Measurements from ENCODE around the gene TIMP1.
A peak's percentile ranks its signal among the peaks of the same experiment; 100 is the strongest.
"Not testable (repeated sequence)": the region's sequence is repeated elsewhere in the genome, so short reads cannot be mapped to it uniquely, and the experiment has no call there.

Gene TIMP1

DNA sequence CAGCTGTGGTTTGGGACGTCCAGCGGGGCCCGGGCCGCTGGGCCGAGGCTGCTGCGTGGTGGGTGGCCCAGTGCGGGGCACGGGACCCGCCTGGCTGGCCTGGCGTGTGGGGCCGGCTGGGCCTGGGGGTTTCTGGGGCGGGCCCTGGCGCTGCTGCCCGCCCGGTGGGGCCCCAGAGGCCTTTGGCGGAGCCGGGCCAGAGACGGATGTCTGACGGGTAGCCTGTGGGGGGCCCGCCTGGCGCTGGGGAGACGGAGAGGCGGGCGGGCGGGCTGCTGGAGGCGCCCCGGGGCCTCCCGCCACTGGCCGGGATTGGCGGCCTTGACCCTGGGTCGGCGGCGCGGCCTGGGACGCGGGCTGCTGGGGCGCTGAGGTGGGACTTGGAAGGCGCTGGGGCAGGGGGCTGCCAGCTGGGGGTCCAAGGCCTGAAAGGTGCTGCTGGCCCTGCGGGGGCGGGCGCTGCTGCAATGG is 8.1 kb upstream of the TIMP1 start:
- DNase-seq = no peak

- no peak for DNase-seq
Measured at GRCh38 chrX:47574547-47575301, 7.5 kb upstream of the TIMP1 start.

- no peak for DNase-seq
Measured at GRCh38 chrX:47576021-47576898, 6.0 kb upstream of the TIMP1 start.

- no peak for DNase-seq
Measured at GRCh38 chrX:47577424-47577823, 4.8 kb upstream of the TIMP1 start.

GRCh38 chrX:47577901-47578300 is 4.3 kb upstream of the TIMP1 start:
- no peak for DNase-seq

DNA sequence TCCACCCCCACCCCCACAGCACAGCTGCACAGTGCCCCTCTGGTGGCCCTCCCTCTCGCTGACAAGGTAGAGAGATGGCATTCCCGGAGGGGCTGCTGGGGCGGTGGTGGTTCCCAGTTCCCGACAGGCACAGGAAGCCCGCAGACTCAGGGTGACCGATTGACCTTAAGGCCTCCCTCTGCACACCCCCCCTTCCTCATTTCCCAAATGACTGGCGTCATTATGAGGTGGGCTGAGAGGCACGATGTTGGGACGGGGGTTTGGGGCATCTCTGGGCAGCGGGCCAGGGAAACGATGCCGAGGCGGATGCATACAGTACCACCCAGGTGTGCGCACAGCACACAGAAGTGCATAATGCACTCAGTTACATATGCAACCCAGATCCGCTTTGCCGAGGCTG is 3.5 kb upstream of the TIMP1 start:
- no peak for DNase-seq

GRCh38 chrX:47579537-47579936 is 2.7 kb upstream of the TIMP1 start:
- peak; percentile 23 for DNase-seq

DNA sequence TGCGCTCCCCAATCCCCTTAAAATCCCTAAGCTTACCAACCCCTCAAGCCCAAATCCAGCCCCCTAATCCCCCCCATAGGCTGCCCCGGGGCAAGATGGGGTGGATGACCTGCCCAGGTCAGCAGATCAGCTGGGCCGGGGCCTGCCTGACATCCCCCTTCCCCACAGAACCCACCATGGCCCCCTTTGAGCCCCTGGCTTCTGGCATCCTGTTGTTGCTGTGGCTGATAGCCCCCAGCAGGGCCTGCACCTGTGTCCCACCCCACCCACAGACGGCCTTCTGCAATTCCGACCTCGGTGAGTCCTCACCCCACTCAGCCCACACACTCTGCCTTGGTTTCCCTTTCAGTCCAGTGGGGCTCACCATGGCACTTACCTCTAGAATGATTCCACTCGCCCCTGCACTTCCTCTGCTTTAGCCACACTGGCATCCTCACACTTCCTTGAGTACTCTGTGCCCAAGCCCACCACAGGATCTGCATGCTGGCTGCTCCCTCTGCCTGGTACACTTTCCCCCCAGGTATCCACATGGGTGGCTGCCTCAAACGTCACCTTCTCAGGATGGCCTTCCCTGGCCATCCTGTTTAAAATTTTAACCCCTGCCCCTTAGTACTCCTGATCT is 1.1 kb downstream of the TIMP1 start:
- no peak for DNase-seq

- no peak for DNase-seq
Measured at GRCh38 chrX:47584714-47585113, 2.5 kb downstream of the TIMP1 start.

DNA sequence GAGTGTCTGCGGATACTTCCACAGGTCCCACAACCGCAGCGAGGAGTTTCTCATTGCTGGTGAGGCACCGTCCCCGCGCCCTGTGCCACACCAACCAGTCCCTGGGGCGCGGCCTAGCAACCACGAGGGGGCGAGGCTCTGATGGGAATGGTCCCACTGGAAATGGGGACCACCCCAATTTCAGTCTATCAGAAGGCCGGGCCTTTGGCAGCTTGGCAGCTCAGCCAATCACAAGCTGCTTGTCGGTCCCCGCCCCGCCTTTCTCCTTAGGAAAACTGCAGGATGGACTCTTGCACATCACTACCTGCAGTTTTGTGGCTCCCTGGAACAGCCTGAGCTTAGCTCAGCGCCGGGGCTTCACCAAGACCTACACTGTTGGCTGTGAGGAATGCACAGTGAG is 3.0 kb downstream of the TIMP1 start:
- DNase-seq = no peak

GRCh38 chrX:47586043-47586787 is 4.0 kb downstream of the TIMP1 start:
- DNase-seq = no peak

DNA sequence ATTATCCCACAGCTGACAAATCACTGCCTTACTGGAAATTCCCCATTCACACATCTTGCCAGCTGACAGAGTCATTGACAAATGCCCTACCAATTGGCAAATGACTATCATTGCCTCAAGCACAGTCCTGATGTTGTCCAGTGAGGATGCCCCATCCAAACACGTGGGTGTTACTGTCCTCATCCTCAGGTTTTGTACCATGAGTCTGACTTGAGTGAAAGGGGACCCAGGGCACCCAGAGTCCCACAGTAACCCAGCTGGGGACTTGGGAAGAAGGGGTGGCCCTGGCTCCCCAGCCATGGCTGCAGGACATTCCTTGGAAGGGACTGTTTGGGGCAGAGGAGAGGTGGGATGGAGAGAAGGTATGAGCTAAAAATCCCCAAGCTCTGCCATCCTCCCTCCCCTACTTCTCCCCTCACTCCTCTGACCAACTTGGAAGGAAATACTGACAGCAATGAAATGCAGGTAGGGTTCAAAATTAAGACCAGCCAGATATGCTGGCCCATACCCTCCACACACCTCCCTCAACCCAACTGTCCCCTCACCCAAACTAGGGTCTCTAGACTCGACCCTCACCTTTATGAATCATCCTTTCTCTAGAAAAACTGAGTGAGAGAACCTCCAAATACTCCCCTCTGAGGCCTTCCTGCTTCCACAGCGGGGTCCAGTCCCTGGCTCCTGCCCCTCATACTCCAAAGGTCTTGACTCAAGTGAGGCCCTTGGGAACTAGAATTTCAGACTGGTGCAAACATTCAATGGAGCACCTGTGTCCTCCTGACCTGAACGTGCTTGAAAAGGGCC is 5.1 kb downstream of the TIMP1 start:
- no peak for DNase-seq

DNA sequence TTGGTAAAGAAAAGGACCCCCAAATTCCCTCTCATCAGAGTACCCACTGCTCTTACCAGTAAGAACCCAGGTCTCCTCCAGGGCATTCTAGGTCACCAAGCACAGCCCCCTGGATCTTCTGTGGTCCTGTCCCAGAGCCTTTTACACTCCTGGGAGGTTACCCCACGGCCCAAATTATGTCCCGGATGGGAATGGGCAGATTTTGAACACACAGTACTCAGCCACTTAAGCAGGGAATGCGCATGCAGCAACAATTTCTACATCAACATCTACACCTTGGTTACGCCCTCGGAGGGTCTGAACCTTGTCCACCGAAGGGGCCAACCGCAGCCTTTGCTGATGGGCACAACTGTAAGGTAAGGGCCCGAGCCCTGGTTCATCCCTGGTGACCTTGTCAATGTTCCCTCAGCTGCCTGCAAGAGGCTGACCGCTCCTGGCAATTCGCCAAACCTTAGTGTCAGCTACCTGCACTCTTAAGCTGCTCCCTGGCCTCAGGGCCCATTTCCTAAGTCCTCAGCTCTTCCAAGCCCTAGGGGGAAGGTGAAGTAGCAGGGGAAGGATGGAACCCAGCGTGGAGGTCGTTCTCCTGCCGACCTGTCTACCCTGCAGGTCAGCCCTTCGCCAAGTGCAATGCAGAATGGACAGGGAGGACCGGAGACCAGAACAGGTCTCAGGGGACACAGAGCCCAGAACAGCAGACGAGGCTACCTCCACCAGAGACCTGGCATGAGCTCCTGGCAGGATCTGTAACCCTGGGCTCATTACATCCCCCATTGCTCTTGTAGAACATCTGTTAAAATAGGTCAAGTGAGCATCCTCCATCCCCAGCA is 5.9 kb downstream of the TIMP1 start:
- no peak for DNase-seq

DNA sequence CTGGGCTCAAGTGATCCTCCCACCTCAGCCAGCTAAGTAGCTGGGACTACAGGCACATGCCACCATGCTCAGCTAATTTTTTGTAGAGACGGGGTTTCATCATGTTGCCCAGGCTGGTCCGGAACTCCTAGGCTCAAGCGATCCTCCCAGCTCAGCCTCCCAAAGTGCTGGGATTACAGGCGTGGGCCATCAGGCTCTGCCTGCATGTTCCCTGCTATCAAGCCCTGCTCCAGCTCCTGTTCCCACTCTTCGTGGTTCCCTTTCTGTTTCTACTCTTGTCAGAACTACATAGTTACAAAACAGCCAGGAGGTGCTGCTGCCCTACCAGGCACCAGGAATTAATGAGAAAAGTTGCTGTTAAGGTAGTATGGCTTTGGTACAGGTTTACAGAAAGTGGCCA is 8.7 kb downstream of the TIMP1 start:
- no peak for DNase-seq

GRCh38 chrX:47593522-47593921 is 11.3 kb downstream of the TIMP1 start:
- no peak for DNase-seq

DNA sequence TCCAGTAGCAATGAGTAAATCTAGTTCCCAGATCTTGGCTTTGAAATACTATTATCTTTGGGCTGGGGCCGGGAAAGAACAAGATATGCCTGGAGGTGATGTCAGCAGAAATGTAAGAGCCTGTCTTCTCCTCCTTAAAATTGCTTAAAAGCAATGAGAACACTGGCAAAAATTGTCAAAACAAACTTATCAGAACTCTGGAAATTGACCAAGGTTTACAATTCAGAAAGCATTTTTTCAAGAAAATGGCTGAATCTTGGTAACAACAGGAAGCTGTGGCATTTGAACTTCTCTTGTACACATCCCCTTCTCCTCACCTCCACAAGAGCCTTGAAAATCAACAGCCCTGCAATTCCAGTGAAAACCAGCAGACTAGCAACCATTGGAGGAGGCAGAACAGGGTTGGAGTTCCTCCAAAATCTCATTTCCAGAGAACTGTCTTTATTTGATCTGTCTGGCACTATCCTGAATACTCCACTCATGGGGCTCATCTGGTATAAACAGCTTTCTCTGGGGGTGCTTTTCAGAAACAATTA is 13.5 kb downstream of the TIMP1 start:
- no peak for DNase-seq

DNA sequence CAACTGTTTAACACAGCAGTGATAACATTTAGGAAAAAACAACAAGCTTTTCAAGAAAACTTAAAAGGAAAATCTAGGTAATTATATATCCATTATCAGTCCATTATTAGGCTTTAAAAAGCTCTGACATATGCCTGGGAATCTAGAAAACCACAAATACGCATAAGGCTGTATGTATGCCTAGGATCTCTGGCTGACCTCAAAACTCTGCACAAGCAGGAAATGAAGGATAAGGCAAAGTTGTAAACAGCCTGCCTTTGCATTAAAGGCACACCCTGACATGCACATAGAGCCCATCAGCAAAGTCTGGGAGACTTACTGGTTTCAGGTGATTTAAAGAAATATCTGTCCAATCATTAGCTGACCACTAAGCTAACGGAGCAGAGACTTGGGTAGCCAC is 14.0 kb downstream of the TIMP1 start:
- no peak for DNase-seq

DNA sequence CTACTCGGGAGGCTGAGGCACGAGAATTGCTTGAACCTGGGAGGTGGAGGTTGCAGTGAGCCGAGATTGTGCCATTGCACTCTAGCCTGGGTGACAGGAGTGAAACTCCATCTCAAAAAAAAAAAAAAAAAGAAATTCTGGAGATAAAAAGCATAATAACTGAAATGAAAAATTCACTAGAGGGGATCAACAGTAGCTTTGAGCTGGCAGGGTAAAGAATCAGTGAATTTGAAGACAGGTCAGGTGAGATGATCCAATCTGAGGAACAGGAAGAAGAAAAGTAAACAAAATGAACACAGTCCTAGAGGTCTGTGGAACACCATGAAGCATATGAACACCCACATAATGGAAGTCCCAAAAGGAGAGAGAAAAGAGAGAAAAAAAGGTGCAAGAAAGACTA is 15.0 kb downstream of the TIMP1 start:
- DNase-seq = no peak

DNA sequence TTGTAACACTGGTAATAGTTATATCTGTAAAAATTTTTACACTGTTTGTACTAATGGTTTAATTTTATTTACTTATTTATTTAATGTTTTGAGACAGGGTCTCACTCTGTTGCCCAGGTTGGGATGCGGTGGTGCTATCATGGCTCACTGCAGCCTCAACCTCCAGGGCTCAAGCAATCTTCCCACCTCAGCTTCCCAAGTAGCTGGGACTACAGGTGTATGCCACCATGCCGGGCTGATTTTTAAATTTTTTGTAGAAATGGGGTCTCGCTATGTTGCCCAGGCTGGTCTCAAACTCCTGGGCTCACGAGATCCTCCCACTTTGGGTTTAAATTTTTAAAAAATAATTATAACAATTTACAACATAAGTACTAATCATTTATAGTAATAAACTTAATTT is 20.9 kb downstream of the TIMP1 start:
- DNase-seq = not testable (repeated sequence)

GRCh38 chrX:47605024-47605423 is 22.8 kb downstream of the TIMP1 start:
- no peak for DNase-seq

GRCh38 chrX:47607091-47607490 is 24.9 kb downstream of the TIMP1 start:
- DNase-seq = no peak
